ENCODE data around the gene CHRDL2.

CHRDL2 gene

GRCh38 chr11:74707602-74708510 lies 23.4 kb downstream of the CHRDL2 start:
- ChIA-PET POLR2A (no interaction called here), CTCF (interaction anchor here (1.6 kb wide), 1 partner anchor 32 kb away, joined by 5 read pairs; no protein-coding TSS in a partner anchor)
- TF ChIP-seq, protein P1, sequence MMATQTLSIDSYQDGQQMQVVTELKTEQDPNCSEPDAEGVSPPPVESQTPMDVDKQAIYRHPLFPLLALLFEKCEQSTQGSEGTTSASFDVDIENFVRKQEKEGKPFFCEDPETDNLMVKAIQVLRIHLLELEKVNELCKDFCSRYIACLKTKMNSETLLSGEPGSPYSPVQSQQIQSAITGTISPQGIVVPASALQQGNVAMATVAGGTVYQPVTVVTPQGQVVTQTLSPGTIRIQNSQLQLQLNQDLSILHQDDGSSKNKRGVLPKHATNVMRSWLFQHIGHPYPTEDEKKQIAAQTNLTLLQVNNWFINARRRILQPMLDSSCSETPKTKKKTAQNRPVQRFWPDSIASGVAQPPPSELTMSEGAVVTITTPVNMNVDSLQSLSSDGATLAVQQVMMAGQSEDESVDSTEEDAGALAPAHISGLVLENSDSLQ (IDR thresholded peaks at IDR 0.05), result no peak
- no peak for TF ChIP-seq L3MBTL2 (conservative IDR thresholded peaks at IDR 0.05)
- TF ChIP-seq TARDBP (IDR thresholded peaks at IDR 0.05), result no peak
- no peak for TF ChIP-seq SUZ12 (IDR thresholded peaks at IDR 0.05)
- no peak for TF ChIP-seq FOXK2 (IDR thresholded peaks at IDR 0.05)
- TF ChIP-seq HDGF (IDR thresholded peaks at IDR 0.05; ENCODE audit: borderline replicate concordance), result no peak
- TF ChIP-seq FOXA1 (IDR thresholded peaks at IDR 0.05), result no peak
- TF ChIP-seq ARNT (IDR thresholded peaks at IDR 0.05), result no peak
- TF ChIP-seq ZNF384 (IDR thresholded peaks at IDR 0.05), result no peak
- no peak for TF ChIP-seq FOXM1 (IDR thresholded peaks at IDR 0.05; ENCODE audit: borderline replicate concordance)
- no peak for TF ChIP-seq CTBP1 (IDR thresholded peaks at IDR 0.05; ENCODE audit: borderline replicate concordance)
- no peak for TF ChIP-seq NFRKB (IDR thresholded peaks at IDR 0.05)
- TF ChIP-seq SP1 (IDR thresholded peaks at IDR 0.05), result no peak
- no peak for TF ChIP-seq LEF1 (IDR thresholded peaks at IDR 0.05; ENCODE audit: borderline replicate concordance)
- no peak for TF ChIP-seq ELF4 (IDR thresholded peaks at IDR 0.05)
- TF ChIP-seq BHLHE40 (IDR thresholded peaks at IDR 0.05; ENCODE audit: borderline replicate concordance), result no peak
- DNase-seq (ENCODE audit: extremely low spot score), result no peak

DNA sequence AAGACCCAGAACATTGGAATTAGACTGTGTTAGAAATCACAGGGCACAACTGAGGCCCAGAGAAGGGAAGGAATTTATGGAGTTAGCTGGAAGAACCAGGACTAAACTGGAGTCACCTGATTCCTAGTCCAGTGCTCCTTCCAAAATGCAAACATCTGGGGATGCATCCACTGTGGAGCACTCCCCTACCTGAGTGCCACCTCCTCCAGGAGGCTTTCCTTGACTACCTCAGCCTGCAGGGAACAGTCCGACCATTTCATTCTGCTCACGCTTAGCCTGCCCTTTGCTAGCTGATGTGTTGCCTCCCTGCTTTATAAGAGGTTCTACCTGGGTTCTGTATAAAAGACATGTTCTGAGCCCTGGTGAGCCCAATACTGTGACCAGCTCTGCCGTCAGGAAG lies 24.0 kb downstream of the CHRDL2 start:
- no peak for DNase-seq (ENCODE audit: extremely low spot score)
- CTCF ChIA-PET, result interaction anchor here (1.6 kb wide), 1 partner anchor 33 kb away, joined by 5 read pairs; no protein-coding TSS in a partner anchor
- TF ChIP-seq BHLHE40 (IDR thresholded peaks at IDR 0.05; ENCODE audit: borderline replicate concordance) (no peak), TARDBP (IDR thresholded peaks at IDR 0.05) (no peak), NFRKB (IDR thresholded peaks at IDR 0.05) (no peak), FOXM1 (IDR thresholded peaks at IDR 0.05; ENCODE audit: borderline replicate concordance) (no peak), ARNT (IDR thresholded peaks at IDR 0.05) (no peak)
- POLR2A ChIA-PET, result no interaction called here

DNA sequence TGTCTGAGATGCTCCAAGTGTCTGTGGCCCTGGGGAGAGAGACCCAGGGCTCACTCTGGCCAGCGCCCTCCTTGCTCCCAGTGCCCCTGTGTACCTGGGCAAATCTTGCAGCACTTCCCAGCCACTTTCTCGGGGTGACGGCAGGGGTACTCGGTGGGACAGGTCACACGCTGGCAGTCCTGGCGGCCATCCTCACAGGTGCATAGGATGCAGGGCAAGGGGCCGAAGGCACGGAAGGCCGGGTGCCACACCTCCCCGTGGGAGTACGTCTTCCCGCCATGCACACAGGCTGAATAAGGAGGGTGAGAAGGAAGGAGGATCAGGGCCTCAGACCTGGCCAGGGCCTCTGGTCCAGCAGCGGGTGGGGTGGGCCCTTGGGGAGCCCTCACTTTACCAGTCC lies 28.0 kb downstream of the CHRDL2 start:
- TF ChIP-seq L3MBTL2 (conservative IDR thresholded peaks at IDR 0.05) (no peak), BHLHE40 (IDR thresholded peaks at IDR 0.05; ENCODE audit: borderline replicate concordance) (no peak), SP1 (IDR thresholded peaks at IDR 0.05) (no peak), HDGF (IDR thresholded peaks at IDR 0.05; ENCODE audit: borderline replicate concordance) (no peak), TARDBP (IDR thresholded peaks at IDR 0.05) (no peak), NFRKB (IDR thresholded peaks at IDR 0.05) (no peak), FOXA1 (IDR thresholded peaks at IDR 0.05) (no peak), LEF1 (IDR thresholded peaks at IDR 0.05; ENCODE audit: borderline replicate concordance) (no peak)
- TF ChIP-seq, protein P1 (IDR thresholded peaks at IDR 0.05), result no peak
- ChIA-PET CTCF (interaction anchor here (0.5 to 2.8 kb wide), 10 partner anchors 8 to 1812 kb away, joined by 3 to 30 read pairs (median 8); no protein-coding TSS in a partner anchor), POLR2A (interaction anchor here (0.7 kb wide), 1 partner anchor 46 kb away, joined by 3 read pairs; the partner anchor contains the start of gene RNF169)
- no peak for DNase-seq (ENCODE audit: extremely low spot score)

DNA sequence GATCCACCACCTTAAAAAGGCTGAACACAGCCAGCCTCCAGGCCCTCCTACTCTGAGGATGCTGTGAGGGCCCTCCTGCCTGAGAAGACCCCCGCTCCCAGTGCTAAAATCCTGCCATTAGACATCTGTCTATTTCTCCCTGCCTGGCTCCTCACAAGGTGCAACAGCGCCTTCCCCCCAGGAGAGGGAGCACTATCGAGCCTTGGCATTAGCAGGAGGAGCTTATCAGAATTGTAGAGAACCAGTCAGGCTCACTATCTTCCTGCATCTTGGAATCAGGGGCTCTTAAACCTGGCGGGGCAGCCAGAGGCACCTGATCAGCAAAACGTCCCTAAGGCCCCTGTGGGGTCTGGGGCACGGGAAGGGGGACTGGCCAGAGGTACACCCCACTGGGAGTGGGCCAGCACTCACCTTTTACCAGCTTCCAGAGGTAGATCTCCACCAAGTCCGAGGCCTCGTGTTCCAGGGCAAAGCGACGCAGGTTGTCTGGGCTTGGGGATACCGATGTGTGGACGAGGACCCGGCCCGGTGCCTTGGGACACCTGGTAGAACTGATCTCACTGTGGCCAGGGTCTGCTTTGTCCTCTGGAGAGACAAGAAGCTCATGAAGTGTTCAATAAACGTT lies 28.7 kb downstream of the CHRDL2 start:
- DNase-seq (ENCODE audit: extremely low spot score), result peak; percentile 84
- POLR2A ChIA-PET, result interaction anchor here (0.7 to 0.9 kb wide), 2 partner anchors 8 to 46 kb away, joined by 3 read pairs; partner anchors contain the start of gene RNF169
- no peak for TF ChIP-seq SP1 (IDR thresholded peaks at IDR 0.05)

DNA sequence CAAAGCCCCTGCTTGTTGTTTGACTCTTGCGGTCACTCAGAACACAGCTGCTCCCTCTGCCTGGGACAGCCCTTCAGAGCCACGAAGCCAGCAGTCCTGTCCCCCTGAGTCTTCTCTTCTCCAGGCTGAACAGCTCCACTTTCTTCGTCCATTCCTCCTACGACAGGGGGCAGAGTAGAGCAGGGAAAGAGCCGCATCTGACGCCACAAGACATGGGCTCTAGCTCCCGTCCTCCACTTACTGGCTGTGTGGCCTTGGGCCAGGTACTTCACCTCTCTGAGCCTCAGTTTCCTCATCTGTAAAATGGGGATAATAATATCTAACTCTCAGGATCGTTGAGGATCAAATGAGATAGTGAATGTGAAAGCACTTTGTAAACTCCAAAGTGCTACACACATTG lies 29.9 kb downstream of the CHRDL2 start:
- TF ChIP-seq FOXM1 (IDR thresholded peaks at IDR 0.05; ENCODE audit: borderline replicate concordance), result 0 out of 2 replicates have a peak, but pooled peaks have one; percentile 35
- TF ChIP-seq CTBP1 (IDR thresholded peaks at IDR 0.05; ENCODE audit: borderline replicate concordance), result no peak
- ChIA-PET CTCF (interaction anchor here (1.0 to 2.8 kb wide), 4 partner anchors 20 to 39 kb away, joined by 3 to 30 read pairs (median 10); no protein-coding TSS in a partner anchor), POLR2A (no interaction called here)
- peak; percentile 42 for DNase-seq (ENCODE audit: extremely low spot score)

More for the DNA sequence above, 28.7 kb downstream of the CHRDL2 start:
- CTCF ChIA-PET, result interaction anchor here (0.6 to 2.8 kb wide), 19 partner anchors 8 to 253 kb away, joined by 3 to 30 read pairs (median 4); no protein-coding TSS in a partner anchor

DNA sequence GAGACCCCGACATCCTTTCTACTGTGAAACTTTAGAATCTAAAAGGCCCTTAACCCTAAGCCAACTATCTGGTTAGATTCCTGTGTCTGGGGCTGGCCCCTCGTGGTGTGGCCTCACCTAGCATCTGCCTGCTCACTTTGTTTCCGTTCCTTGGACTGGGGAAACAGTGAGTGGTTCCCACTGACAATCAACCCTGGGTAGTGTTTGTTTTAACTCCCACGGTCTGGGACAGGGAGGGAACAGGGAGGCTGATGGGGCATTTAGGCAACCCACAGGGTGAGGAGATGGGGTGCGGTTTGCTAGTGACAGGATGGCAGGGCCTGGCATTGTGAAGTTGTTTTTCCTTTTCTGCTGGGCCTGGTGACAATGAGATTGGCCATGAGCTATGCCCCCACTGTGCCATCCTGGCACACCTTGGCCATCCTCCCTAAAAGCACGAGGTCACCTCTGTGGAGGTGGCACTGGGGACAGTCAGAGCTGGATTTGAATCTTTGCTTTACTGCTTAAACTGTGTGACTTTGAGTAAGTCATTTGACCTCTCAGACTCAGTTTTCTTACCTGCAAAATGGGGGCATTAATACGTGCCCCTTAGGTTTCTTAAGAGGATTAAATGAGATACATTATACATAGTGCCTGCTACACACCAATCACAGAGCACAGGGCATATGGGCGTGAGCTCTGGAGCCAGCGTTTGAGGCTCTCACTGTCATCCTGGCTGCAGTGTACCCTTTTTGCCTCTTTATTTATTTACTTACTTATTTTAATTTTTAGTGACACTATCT lies 31.4 kb downstream of the CHRDL2 start:
- ChIA-PET CTCF (interaction anchor here (1.0 kb wide), 1 partner anchor 26 kb away, joined by 3 read pairs; no protein-coding TSS in a partner anchor), POLR2A (no interaction called here)
- TF ChIP-seq FOXA1 (IDR thresholded peaks at IDR 0.05) (no peak), LEF1 (IDR thresholded peaks at IDR 0.05; ENCODE audit: borderline replicate concordance) (no peak), L3MBTL2 (conservative IDR thresholded peaks at IDR 0.05) (no peak), NFRKB (IDR thresholded peaks at IDR 0.05) (no peak), FOXK2 (IDR thresholded peaks at IDR 0.05) (no peak), CTBP1 (IDR thresholded peaks at IDR 0.05; ENCODE audit: borderline replicate concordance) (no peak), ELF4 (IDR thresholded peaks at IDR 0.05) (no peak), ARNT (IDR thresholded peaks at IDR 0.05) (no peak), BHLHE40 (IDR thresholded peaks at IDR 0.05; ENCODE audit: borderline replicate concordance) (no peak), FOXM1 (IDR thresholded peaks at IDR 0.05; ENCODE audit: borderline replicate concordance) (no peak), ZNF384 (IDR thresholded peaks at IDR 0.05) (no peak), SP1 (IDR thresholded peaks at IDR 0.05) (no peak)
- TF ChIP-seq, protein P1 (IDR thresholded peaks at IDR 0.05), result no peak
- no peak for DNase-seq (ENCODE audit: extremely low spot score)
